NB4 (cell line): ENCODE results near the gene UBALD2.

Experiments used
- MYC ChIP-seq: IDR thresholded peaks from 2 replicates; pipeline ENCODE4 v1.6.1; 2011; ENCODE audit warnings: low read depth, low read length
- POLR2A ChIP-seq: IDR thresholded peaks from 2 replicates; pipeline ENCODE4 v1.6.1; 2011; ENCODE audit warnings: mild to moderate bottlenecking; ENCODE audit not compliant: insufficient read length; ENCODE audit errors: extremely low read depth

DNA sequence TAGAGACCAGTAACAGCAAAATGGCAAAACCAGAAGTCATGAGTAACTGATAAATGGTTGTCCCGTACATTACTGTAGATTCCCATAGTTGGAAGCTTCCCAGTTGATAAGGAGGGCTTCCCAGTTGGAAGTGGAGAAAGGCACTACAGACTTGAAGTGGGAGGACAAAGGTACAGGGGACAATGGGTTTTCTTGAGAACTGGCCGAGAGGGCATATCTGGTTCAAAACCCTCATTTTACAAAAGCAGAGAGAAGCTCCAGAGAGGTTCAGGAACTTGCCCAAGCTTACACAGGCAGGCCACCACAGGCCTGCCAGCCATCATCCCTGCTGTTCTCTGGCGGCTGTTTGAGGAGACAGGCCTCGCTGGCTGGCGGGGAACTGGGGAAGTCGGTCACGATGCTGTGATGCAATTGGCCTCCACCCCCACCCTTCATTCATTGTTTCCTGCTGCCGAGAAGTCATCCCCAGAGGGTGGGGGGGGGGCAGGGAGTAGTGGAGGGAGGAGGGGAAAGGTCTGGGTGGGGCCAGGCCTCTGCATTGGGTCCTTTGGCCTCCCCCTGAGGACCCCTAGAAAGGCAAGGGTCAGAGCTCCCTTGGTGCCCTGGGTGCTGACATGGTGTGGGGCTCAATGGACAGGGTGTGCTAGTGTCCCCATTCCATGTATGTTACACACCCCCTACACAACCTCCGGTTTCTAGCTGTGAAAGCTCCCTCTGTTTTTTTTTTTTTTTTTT lies 3.0 kb downstream of the UBALD2 start:
- TF ChIP-seq MYC (peak; percentile 94), POLR2A (peak; percentile 37)
